Fibroblast of skin of left quadriceps (primary cell): ENCODE data around the gene CCR8.

ENCODE experiments used
- DNase-seq, 2 experiments: peaks; one replicate each; pipeline ENCODE4 v3.0.0-alpha.2; 2013; ENCODE audit warnings: low read depth in 2 of 2

Gene CCR8

GRCh38 chr3:39329493-39329892 is at the start of gene CCR8:
Gene CCR8, plus strand, starts transcription at chr3:39329709. Its CDS starts 2,623 bp downstream, at chr3:39332332.
- DNase-seq, result no peak

GRCh38 chr3:39279745-39280517 is 49.6 kb upstream of the CCR8 start, which contains the start of gene CX3CR1:
Gene CX3CR1, minus strand, starts transcription at chr3:39280036. Its CDS starts 13,527 bp downstream, at chr3:39266509.
- no peak for DNase-seq

- no peak for DNase-seq
Observed at GRCh38 chr3:39280571-39280970, 48.9 kb upstream of the CCR8 start.

GRCh38 chr3:39281533-39281932 is 48.0 kb upstream of the CCR8 start:
- no peak for DNase-seq

- no peak for DNase-seq
Observed at GRCh38 chr3:39282057-39282456, 47.5 kb upstream of the CCR8 start.

DNA sequence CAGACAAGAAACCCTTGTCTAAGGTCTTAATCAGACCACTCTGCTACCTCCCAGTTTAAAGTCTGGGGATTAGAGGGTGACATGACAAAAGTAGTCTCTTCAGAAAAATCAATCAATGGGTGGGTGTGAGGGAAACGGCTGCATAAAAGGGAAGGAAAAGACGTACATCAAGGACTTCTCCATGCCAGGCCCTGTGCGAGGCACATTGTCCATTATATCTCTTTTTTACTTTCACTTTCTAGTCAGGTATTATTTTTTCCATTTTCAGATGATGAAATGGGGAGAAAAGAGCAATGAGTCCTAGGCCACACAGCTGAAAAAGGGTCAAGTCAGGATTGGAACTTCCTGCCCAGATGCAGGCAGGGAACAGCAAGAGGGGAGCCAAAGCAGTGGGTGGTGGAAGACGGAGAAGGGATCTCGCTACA is 45.0 kb upstream of the CCR8 start:
- no peak for DNase-seq

DNA sequence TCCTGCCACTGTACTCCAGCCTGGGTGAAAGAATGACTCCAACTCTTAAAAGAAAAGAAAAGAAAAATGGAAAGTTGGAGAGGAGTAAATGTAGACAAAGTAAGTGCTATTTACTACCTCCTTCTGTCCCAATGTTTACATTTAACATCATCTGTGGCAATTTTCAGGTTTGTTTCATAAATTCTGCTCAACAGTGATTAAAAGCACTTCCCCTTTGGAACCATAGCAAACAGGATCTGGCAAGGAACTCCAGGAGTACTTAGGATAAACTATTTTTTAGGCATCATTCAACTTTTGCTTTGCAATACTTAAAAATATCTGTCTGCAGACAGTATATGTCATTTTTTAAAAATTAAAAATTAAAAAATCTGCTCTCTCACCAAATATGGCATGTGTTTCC is 44.2 kb upstream of the CCR8 start:
- DNase-seq, result no peak

DNA sequence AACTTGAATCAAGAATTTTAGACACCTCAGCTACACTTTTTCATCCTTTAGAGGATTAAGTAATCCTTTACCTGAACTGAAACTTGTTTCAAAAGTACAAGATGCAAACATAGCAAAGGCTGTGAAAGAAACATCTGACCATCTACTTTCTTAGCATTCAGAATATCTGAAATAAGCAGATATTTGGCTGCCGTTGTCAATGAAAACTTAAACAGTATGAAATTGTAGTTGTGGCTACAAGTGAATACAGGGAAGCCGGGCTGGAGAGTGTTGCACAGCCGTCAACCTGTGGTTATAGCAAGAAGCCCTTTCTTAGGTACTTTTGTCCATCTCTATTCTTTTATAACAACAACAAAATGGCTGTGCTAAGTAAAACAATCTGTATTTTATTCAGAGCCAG is 42.7 kb upstream of the CCR8 start:
- DNase-seq, result no peak

DNA sequence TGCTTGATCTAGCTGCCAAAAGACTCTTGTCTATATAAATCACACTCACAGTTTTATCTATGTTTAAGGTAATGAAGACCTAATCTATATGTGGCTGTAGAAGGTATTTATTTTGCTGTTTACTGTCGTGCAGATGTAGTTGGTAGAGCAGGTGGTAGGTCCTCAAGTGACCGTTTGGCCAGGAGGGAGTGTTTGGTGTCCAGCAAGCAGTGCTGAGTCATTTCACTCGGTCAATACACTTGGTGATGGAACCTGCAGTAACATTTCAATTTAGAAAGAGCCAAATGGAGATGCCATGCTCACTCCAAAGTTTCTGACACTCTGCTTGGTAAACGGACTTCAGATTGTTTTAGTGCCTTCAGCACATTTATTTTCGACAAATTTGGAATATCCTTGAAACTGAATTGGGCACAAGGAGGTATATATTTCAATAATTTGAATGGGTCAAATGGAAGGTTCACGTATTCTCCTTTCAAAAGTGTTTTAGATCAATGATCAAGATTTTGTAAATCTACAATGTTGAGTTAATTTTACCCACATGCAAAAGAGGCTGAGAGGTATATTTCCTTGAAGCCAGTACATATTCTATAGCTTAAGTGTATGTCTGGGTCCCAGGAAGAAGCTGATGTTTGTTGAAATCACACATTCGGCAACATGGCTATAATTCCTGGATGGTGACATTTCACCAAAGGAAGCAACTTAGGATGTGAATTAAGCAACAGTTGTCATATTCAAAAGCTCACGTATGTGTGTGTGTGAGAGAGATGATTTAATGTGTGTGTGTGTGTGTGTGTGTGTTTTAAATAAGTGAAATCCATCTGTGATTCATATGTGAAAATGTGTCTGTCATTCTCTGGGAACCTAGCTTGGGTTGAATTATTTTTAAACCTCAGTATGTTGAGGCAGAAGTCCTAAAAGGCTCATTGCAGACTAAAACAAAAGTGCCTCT is 42.0 kb upstream of the CCR8 start:
- no peak for DNase-seq

- DNase-seq, result peak; percentile 39 to 45
Observed at GRCh38 chr3:39288300-39288808, 41.2 kb upstream of the CCR8 start.

DNA sequence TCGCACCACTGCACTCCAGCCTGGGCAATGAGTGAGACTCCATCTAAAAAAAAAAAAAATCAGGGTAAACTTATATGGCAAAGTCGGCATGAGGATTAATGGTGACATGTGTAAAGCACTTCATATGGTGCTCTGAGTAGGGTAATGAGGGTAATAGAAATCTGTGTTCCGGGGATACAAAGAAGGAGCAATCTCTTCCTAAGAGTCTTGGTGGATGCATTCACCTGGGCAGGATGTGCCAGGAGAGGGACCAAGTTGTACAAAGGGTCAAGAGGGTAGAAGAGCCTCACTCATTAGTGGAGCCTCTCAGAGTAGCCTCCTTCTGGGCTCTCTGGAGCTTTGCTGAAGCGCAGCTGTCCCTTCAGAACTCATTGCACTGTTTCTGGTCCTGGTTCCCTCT is 40.4 kb upstream of the CCR8 start:
- no peak for DNase-seq

- no peak for DNase-seq
Observed at GRCh38 chr3:39290255-39290654, 39.3 kb upstream of the CCR8 start.

DNA sequence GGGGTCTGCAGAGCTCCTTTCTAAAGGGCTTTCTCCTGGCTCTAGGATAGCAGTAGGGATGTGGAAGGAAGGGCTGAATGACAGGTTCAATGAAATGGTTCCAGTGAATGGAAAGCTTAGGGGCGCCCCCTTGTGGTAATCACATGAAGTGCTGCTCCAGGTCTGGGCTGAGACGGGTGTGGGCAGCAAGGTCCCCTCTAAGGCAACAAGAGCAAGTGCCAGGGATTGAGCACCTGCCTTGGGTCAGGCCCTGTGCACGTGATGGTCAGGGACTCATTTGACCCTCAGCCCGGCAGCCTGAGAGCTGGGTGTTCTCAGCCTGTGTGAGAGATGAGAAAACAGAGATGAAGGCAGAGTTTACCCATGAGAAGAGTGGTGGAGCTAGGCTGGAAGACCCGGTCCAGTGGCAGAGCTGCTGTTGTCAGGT is 37.6 kb upstream of the CCR8 start:
- DNase-seq, result peak; percentile 3 to 19

- DNase-seq, result no peak
Observed at GRCh38 chr3:39292961-39293360, 36.5 kb upstream of the CCR8 start.

- DNase-seq, result no peak
Observed at GRCh38 chr3:39294446-39295183, 34.9 kb upstream of the CCR8 start.

DNA sequence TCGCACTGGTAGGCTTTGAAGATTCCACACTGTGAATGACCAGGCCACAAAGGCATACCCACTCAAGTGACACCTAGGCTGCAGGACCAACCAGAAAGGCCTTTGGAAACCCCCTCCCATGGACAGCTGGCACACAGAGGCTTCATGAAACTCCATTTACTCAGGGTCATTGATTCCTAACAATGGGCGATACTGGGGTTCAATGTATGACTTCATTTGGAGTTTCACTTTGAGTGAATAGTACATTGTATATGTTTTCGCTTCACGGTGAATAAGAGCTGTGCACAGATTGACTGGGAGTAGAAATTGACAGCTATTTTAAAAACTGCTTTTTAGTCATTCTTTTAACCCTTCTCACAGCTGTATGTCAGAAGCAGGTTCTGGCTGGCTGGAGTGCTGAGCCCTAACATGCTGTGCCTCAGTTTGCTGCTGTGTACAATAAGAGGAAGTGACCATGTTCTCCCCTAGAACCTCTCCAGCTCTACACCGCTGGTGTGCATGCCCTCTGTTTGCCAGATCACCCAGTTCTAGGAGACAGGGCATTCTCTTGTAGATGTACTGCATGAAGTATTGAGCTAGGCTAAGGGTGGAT is 34.2 kb upstream of the CCR8 start:
- DNase-seq, result no peak

- DNase-seq, result no peak
Observed at GRCh38 chr3:39296197-39297077, 33.1 kb upstream of the CCR8 start.

DNA sequence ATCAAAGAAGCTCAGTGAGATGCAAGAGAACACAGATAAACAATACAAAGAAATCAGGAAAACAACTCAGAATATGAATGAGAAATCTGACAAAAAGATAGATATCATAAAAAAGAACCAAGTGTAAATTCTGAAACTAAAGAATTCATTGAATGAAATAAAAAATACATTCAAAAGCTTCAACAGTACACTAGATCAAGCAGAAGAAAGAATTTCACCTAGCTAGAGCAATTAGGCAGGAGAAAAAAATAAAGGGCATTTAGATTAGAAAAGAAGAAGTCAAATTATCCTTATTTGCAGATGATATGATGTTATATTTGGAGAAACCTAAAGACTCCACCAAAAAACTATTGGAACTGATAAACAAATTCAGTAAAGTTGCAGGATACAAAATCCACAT is 30.2 kb upstream of the CCR8 start:
- DNase-seq, result no peak

DNA sequence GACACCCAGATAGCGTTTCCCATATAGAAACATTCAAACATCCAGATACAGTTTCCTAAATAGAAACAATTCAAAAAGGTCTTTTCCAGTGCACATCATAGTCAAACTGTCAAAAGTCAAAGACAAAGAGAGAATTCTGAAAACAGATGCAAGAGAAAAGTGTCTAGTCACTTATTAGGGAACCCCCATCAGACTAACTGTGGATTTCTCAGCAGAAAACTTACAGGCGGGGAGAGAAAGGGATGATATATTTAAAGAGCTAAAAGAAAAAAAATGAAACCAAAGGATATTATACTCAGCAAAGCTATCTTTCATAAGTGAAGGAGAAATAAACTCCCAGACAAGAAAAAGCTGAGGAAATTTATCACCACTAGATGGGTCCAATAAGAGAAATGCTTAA is 27.3 kb upstream of the CCR8 start:
- DNase-seq, result no peak

DNA sequence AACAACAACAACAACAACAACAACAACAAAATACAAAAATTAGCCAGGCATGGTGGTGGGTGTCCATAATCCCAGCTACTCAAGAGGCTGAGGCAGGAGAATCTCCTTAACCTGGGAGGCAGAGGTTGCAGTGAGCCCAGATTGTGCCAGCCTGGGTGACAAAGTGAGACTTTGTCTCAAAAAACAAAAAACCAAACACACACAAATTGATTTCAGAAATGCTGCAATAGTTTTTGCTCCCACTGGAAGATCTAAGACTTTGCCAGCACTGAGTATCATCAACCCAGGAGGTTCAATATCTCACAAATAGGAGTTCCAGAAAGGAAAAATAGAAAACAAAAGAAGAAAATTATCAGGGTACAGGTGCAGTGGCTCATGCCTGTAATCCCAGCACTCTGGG is 16.2 kb upstream of the CCR8 start:
- DNase-seq, result no peak
